Middle frontal gyrus (tissue), 1 donor: Measurements from ENCODE around the gene TCEAL1.
"Not testable (repeated sequence)": the region's sequence is repeated elsewhere in the genome, so short reads cannot be mapped to it uniquely, and the experiment has no call there.

ENCODE experiments used
- DNase-seq: peaks from one replicate; pipeline ENCODE4 v3.0.0-alpha.2; 2015; ENCODE audit warnings: low spot score; ENCODE audit errors: extremely low spot score

TCEAL1 gene

DNA sequence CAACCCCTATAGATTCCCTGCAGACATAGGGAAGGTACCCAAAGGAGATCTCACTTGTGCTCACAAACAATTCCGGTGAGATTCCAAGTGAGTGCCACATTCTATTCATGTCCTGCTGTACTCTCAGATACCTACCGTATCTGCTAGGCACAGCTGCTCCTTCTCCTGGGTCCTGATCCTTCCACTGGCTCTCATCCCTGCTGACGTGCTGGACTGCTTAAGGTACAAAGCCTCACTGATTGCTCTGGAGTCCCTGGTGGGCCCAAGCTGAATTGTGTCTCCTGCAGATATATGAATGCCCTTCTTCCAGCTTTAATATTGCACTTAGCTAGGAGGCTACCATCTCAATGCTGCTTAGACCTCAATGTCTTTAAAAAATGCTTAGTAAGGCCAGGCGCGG is 2.4 kb downstream of the TCEAL1 start:
- DNase-seq: no peak

DNA sequence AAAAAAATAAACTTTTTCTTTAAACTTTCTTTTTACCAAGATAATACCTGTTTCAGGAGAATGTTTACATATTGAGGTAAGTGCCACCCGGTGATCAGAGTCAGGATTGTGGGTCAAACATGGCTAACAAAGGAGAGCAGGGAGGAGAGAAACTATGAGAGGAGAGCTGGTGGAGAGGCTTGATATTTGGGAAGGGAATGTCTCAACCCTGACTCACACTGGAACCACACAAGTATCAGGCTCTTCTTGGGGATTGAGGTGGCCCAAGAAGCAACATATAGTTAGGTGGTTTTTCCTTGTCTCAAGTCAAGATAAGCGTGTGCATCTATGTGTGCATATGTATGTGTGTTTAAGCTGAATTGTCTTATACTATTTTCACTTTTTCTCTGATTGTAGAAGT is 6.7 kb downstream of the TCEAL1 start:
- DNase-seq: no peak

DNA sequence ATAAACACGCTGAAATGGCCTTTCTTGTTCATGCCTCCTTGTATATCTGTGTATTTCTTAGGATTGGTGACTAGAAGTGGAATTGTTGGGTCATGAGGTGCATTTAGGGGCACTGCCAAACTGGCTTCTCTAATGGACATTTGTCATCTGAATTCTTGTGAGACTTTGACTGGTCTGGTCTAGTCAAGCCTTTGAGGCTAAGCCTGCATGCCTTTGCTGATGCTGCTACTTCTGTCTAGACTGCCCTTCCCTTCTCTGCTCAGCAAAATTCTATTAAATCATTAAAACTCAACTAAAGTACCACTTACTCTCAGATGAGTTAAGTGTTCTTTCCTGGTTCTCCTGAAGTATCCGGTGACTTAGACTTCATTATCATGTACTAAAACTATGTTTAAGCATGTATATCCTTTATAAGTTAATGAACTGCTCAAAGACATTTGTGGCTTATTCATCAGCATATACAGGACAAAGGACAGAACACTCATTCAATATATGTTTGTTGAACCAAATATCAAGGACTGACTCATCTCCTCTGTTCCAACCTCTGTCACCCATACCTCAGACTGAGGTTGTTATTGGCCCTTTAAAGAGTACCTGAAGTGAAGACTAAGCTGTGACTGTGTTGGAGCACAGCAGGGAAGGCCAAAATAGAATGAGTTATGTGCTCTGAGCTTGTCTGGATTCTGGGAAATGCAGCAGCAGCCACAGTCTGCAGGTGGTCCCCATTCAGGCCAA is 9.0 kb downstream of the TCEAL1 start:
- DNase-seq: no peak

DNA sequence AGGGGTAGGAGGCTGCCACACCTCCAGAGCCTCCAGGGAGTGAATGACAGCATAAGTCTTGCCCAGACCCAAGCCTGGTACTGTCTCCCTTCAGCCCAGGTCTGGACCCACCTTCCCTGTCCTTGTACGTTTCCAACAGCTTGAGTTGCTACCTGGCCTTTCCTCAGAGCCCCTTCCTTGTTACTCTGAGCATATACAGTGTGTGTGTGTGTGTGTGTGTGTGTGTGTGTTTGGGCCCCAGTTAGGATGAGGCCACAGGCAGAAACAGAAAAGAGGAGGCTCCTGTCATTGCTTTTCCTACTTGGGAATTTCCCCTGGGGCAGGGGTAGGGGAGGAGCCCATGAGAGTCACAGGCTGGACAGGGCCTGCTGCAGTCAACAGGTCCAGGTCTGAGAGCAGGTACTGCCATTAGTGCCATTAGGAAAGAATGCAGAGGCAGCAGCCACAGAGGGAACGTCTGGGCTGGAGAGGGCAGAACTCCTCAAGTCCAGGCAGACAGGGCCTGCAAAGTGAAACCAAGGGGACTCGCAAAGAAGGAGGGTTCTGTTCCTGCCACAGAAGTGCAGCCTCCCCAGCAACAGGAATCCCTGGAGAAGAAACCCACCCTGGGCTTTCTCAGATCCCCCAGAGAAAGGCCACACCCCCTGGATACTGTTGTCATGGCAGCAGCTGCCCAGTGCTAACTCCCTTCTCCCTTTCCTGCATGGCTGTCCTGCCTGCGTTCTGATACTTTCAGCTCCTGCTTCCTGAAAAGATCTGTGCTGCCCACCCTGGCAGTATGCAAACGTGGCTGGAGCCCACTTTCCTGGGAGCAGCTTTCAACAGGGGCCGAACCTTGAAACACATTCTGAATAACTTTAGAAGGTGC is 9.9 kb downstream of the TCEAL1 start:
- DNase-seq: not testable (repeated sequence)

DNA sequence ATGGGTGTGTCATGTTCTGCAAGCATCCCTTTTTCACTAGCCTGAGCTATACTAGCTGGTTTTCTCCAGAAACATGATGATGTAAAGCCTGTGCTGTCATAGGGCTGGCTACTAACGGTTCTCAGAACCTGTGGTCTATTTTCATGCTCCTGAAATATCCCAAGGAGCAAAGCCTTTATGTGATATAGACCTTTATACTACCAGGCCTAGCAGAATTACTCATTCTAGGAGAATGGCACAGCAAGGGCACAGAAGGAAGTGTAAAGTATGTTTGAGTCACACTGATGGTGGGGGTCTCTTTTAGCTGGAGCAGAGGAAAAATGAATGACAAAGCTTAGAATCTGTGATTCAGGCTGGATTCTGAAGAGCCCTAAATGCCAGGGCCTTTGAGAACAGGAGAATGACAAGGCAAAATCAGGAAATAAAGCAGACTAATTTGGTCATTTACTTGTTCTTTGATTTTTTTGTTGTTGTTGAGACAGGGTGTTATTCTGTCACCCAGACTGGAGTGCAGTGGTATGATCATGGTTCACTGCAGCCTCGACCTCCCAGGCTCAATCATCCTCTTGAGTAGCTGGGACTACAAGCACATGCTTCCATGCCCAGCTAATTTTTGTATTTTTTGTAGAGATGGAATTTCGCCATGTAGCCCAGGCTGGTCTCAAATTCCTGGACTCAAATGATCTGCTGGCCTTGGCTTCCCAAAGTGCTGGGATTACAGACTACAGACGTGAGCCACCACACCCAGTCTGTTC is 11.8 kb downstream of the TCEAL1 start:
- no peak for DNase-seq

DNA sequence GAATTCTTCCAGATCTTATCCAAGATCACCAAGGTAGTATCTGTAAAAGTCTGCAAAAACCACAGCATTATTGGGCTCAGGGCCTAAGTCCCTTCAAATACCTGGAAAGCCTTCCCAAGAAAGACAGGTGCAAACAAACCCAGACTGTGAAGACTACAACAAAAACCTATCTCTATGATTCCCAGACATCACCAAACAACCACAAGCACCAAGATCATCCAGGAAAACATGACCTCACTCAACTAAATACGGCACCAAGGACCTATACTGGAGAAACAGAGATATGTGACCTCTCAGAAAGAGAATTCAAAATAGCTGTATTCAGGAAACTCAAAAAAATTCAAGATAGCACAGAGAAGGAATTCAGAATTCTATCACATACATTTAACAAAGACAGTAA is 15.3 kb downstream of the TCEAL1 start:
- no peak for DNase-seq

DNA sequence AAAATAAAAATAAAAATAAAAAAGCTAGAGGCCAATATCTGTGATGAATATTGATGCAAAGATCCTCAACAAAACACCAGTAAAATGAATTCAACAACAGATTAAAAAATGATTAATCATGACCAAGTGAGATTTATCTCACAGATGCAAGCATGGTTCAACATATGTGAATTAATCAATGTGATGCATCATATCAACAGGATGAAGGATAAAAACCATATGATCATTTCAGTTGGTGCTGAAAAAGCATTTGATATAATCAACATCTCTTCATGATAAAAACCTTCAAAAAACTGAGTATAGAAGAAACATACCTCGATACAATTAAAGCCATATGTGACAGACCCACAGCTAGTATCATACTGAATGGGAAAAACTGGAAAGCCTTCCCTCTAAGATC is 18.9 kb downstream of the TCEAL1 start:
- no peak for DNase-seq

DNA sequence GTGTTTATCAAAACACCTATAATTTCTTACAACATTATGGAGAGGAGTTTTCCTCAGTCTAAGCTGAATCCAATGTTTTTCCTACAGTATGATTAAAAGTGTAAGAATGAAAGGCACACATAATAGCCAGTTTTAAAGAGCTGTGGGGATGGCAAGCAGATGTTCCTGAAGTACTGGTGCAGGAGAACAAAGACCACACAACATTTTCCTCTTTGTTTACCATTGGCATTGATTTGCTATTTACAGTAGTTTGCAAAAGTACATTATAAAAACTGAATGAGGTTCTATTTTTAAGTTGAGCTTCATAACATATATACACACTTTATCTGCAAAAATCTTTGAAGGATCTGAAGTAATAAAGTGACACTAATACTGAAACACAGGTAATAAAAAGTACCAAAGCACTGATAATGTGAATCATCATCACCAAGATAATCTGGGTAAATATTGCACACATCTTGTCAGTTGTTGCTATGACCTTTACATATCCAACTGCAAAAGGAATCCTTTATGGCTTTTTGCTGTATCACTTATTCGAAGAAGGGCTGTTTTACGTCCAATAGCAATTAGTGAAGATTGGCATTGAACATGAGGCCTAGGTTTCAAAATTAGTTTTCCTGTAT is 22.5 kb downstream of the TCEAL1 start:
- no peak for DNase-seq

DNA sequence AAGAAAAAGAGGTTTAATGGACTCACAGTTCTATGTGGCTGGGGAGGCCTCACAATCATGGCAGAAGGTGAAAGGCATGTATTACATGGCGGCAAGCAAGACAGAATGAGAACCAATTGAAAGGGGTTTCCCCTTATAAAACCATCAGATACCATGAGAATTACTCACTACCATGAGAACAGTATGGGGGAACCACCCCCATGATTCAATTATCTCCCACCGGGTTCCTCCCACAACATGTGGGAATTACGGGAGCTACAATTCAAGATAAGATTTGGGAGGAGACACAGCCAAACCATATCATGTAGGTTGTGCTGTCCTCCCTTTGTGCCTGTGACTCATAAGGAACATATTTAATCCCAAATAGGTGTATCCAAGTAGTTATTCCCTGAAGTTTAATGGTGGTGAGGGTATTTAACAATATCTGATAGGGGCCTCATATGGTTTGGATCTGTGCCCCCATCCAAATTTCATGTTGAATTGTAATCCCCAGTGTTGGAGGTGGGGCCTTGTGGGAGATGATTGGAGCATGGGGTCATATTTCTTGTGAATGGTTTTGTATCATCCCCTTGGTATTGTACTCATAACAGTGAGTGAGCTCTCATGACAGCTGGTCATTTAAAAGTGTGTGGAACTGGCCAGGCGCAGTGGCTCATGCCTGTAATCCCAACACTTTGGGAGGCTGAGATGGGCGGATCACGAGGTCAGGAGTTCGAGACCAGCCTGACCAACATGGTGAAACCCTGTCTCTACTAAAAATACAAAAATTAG is 26.6 kb downstream of the TCEAL1 start:
- DNase-seq: not testable (repeated sequence)

DNA sequence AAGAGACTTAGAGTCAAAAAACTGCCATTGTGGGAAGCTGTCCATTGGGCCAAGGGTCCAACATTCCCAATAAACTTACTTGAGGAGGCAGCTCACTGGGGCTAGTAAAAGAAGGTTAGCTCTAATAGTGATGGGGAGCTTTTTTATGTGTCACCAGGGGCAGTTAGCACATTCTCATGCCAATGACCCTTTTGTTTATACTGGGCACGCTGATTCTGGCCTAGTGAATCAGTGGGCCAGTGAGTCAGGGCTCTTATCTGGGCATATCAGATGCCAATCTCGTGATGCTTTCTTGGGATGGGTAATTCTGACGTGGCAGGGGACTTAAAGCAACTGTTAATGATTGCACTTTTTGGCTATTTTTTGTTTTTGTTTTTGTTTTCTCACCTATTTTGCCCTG is 27.8 kb downstream of the TCEAL1 start:
- DNase-seq: no peak

DNA sequence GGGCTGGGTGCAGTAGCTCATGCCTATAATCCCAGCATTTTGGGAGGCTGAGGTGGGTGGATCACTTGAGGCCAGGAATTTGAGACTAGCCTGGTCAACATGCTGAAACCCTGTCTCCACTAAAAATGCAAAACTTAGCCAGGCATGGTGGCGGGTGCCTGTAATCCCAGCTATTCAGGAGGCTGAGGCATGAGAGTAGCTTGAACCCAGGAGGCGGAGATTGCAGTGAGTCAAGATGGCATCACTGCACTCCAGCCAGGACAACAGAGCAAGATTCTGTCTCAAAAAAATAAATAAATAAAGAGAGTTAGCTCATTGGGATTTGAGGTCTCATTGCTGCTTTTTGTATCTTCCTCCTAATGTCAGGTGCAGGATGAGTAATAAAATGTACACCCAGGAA is 28.3 kb downstream of the TCEAL1 start:
- DNase-seq: not testable (repeated sequence)

DNA sequence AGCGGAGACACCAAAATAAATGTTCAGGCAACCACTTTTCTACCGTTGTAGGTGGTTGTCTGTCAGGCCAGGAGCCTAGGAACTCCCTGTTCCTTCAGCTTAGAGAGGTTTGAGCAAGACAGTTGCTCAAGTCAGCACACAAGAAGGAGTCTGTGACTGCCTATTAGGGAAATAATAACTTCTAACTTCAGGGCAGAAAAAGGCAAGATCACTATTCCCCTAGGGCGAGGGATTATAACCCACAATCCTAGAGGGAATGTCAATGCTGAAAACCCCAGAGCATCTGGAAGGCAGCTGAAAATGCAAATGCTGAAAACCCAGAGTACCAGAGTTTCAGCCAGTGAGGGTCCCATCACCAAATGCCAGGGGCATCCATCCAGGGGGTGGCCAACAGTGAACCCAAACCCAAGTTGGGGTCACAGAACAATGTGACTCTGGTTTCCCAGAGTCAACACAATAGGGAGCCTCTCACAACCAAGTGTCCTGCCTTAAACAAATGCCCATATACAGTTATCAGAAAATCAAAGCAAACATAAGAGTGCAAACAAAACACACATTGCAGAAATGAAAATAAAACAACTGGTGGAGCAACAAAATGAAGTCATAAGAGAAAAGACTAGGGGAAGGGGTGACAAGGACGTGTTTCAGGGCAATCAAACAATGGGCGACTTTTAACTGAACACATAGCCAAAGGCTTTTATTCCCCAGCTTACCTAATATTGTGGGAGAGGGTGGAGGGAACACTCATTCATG is 30.1 kb downstream of the TCEAL1 start:
- no peak for DNase-seq

DNA sequence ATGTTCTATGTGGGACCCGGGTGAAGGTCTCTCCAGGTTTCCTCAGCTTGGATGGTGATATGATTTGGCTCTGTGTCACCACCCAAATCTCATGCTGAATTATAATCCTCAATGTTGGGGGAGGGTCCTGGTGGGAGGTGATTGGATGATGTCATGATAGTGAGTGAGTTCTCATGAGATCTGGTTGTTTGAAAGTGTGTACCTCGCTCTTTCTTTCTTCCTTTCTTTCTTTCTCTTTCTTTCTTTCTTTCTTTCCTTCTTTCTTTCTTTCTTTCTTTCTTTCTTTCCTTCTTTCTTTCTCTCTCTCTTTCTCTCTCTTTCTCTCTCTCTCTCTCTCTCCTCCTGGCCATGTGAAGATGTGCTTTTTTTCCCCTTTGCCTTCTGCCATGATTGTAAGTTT is 30.7 kb downstream of the TCEAL1 start:
- DNase-seq: not testable (repeated sequence)

DNA sequence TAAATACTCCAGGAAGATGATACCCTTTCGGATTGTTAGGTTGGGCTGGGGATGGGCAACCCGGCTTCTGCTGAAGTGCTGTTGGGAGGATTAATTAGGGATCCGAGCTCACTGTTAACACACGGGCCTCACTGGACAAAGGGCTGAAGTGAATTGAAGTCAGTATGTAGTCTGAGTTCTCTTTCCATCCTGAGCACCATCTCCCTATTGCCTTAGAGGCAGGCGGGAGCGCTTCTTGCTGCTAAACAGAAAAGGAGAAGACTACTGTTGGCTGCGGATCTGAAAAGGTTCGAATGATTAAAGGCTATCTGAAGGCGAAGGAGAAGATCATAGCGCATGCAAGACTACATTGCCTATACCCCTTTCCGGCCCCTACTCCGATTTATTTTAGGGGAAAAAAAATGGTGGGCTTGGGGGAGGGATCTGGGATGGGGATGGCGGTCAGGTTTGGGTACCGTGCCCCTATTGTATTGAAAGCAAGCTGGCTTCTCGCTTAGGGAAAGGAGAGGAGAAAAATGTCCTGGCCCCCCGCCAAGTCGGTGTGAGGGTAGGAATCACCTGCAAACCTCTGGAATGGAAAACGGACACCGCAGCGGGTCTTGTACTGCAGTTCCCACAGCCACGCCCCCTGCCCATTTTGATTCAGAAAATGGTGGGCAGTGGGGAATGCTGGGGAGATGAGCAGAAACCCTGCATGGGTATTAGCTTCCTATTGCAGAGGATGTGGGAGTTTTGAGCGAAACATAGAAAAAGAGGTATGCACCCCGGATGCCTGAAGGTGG is 35.4 kb downstream of the TCEAL1 start:
- no peak for DNase-seq

DNA sequence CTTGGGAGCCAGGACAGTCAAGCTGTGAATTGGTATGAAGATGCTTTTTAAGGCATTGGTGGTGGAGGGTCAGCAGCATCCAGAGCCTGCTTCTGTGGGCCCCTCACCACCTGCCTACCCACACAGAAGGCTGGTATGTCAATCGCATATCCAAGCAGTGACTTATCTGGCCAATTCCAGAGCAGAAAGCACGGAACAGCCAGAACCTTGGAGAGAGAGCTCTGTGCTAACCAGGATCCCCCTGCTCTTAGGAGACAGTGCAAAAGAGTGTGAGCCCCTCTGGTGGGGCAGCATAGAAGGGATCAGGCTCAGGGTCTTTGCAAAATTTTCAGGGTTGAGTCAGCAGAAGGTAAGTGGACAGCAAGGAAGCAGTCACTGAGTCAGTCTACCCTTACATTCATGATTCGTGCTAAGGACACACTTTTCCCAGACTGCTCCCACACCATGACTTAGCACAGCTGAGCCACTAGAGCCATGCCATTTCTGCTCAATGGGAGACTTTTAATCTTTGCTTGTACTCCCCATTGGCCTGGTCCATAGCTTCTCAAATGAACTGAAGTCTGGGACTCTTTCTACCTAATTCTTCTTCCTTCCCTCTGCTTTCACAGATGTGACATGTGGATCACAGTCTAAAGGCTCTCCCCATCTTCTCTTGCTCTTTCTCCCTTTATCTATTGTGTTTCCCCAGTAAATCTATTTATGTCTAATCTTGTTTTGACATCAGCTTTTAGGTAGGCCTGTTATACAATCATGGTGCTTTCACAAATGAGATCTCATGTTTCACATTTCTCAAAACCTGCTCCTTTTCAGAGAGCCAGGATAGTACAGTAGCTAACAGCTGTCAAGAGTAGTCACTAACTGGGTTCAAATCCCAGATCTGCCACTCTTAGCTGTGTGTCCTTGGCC is 37.7 kb downstream of the TCEAL1 start:
- DNase-seq: no peak

DNA sequence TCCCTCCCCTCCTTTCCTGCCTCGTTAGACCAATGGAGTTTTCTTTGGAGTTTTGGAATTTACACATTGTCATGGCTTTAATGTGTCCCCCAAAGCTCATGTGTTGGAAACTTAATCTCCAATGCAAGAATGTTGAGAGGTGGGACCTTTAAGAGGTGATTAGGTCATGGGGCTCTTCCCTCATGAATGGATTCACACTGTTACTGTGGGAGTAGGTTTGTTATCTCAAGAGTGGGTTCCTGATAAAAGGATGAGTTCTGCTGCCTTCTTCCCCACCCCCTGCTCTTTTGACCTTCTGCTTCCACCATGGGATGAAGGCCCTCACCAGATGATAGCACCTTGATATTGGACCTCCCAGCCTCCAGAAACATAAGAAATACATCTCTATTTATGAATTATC is 41.0 kb downstream of the TCEAL1 start:
- no peak for DNase-seq

DNA sequence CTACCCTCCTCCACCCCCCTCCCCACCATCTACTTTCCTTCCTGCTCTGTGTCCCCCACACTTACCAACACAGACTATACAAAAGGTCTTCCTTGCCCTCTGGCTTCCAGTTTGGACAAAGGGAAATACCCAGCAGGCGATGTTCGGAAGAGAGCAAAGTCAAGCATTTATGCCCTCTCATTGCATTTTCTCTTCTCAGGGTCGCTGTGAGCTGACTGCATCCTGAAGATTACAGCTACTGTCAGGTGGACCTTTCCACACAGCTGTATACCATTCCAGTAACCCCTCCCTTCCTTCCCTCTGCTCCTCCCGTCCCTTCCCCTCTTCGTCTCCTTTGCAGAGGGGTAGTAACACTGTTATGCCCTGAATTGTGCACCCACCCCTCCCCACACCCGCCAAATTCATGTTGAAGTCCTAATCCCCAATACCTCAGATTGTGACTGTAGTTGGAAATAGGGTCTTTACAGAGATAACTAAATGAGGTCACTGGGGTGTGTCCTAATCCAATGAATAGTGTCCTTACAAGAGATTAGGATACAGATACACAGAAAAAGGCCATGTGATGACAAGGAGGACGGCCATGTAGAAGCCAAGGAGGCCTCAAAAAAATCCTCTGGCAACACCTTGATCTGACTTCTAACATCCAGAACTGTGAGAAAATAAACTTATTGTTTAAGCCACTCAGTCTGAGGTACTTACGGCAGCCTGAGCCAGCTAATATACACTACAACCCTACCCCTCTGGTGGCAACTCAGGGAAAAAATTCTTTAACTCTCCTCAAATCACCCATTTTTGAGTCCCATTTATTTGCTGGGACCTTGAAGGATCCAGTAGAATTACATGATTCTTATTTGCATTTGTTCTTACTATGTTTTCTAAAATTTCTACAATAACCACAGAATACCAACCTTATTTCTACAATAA is 46.0 kb downstream of the TCEAL1 start:
- no peak for DNase-seq
